Measurements from ENCODE around the gene DNAH5. TPM values are rescaled to one million over a fixed set of nuclear protein-coding genes. Genes with fewer than 3 reads are reported as not detected.

The DNAH5 gene
- total RNA-seq, 1 experiment from 2014 or later = 0.11 TPM

DNA sequence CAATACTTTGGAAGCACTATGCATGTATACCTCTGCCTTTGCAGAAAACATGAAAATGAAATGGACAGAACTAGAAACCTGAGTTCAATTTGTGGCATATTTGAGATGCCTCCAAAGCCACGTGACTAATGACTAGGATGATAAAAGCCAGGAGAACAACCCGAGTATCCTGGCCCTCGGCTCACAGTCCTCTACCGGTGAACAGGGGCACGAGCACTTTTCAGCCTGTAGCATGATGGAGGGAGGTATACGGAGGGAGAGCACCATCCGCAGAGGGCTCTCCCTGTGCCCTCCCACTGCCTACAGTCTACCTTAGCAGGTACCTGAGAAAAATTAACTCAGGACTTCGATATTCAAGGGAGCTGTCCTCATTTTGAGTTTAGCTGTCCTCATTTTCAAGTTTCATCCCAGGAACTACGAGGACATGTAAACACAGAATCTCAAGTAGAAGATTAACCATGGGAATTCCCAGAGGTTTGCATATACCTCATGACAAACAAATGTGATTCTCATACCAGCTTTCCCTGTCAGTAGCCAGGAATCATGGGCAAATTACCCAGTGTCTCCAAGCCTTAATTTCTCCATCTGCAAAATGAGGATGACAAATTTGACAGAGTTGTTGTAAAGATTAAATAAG lies 249.3 kb downstream of the DNAH5 start:
- DNase-seq (ENCODE audit: low read depth, low spot score) = no peak
- in situ Hi-C loops (cut with HindIII; ENCODE audit: low pct_unique_long_range_greater_than_20kb, low sequenced_read_pairs) = no loop called here

DNA sequence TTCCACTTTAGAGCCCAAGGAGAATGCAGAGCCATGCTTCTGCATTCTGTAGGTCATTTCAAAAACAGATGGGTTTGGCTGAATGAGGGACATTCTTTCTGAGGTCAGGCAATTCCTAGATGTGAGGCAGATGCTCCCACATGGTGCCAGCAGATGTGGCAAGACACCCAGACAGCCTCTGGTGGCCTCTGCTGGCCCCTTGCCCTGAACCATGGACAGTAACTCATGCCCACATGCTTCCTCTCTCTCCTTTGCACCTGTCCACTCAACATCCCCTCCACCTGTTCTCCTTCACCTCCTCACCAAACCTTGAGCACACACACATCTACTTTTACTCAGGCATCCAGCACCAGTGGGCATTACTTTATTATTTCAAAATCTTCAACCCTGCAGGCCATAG lies 252.3 kb downstream of the DNAH5 start:
- in situ Hi-C loops (cut with HindIII; ENCODE audit: low pct_unique_long_range_greater_than_20kb, low sequenced_read_pairs) = no loop called here
- no peak for DNase-seq (ENCODE audit: low read depth, low spot score)

DNA sequence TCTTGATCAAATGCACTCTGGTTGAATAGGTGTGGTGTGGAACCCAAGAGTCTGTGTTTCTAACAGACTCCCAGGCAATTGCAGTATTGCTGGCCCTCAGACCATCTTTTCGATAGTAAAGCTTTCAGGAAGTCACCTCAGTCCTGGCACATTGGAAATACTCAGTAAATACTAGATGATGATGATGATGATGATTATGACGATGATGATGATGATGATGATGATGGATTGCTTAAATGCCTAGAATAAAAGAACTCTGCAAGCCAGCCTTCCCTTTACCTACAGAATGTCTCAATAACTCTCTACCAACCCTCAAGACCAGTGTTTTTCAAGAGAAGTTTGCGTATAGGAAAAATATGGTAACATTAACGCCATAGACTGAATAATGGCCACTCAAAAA lies 268.0 kb downstream of the DNAH5 start:
- DNase-seq (ENCODE audit: low read depth, low spot score) = no peak
- in situ Hi-C loops (cut with HindIII; ENCODE audit: low pct_unique_long_range_greater_than_20kb, low sequenced_read_pairs) = no loop called here

DNA sequence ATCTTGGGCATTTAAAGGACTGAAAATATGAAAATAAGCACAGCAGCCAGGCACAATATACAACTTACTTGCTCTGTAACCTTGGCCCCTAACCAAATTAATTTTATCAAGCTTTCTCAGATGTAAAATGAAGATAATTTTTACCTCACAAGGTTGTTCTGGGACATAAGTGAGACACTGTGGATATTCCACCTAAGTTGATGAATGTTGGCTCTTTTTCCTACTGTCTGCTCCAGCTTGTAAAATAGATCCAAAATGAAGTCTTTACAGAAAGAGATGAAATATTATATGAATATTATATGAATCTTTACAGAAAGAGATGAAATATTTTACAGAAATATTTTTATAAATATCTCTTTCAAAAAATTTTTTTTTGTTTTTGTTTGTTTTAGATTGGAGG lies 270.1 kb downstream of the DNAH5 start:
- in situ Hi-C loops (cut with HindIII; ENCODE audit: low pct_unique_long_range_greater_than_20kb, low sequenced_read_pairs) = no loop called here
- DNase-seq (ENCODE audit: low read depth, low spot score) = no peak

DNA sequence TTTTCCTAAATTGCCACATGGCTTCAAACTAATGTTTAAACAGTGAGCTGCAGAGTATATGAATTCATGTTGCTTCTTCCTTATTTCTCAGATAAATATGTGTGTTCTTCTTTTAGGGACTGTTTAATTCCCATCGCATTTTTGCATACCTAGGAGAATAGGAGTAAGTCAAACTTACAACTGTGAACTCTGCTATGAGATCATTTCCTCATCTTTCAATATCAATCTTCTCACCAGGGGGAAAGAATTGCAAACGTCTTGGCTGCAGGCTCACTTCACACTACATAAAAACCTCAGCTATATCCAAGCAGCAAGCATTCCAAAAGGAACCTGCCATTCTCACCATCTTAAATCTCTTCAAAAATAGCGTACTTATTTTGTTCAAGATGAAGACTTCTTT lies 271.0 kb downstream of the DNAH5 start:
- no peak for DNase-seq (ENCODE audit: low read depth, low spot score)
- in situ Hi-C loops (cut with HindIII; ENCODE audit: low pct_unique_long_range_greater_than_20kb, low sequenced_read_pairs) = no loop called here

DNA sequence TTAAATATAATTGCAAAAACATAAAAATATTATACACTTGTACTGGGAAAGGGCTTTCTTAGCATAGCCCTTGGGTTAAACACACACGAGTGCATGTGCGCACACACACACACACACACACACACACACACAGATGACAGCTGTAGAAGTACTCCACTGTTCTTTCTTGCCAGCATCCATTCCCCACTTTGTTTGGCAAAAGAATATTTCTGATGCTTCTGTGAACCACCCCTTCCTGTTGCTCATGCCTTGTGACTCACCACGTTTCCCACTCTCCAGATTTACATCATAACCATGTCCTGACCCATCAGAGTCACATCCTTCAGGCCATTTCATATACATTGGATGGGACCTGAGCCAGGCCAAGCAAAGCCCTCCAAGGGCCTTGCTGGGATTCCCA lies 280.1 kb downstream of the DNAH5 start:
- in situ Hi-C loops (cut with HindIII; ENCODE audit: low pct_unique_long_range_greater_than_20kb, low sequenced_read_pairs) = no loop called here
- DNase-seq (ENCODE audit: low read depth, low spot score) = peak; percentile 17

DNA sequence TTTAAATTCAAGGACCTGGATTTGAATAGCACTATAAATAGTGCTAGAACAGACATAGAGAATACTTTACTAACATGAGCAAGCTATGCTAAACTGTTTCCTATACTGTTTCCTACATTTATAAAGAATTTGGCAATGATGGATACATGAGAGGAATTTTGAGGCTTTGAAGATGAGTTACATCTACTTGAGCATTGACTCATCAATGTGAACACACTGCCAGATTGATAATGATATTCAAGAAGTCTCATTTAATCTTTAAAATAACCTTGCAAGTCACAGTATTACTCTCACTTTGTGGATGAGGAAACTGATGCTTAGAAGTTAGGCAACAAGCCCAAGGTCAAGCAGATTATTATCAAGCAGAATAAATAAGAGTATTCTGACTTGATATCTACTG lies 281.9 kb downstream of the DNAH5 start:
- in situ Hi-C loops (cut with HindIII; ENCODE audit: low pct_unique_long_range_greater_than_20kb, low sequenced_read_pairs) = no loop called here
- no peak for DNase-seq (ENCODE audit: low read depth, low spot score)

DNA sequence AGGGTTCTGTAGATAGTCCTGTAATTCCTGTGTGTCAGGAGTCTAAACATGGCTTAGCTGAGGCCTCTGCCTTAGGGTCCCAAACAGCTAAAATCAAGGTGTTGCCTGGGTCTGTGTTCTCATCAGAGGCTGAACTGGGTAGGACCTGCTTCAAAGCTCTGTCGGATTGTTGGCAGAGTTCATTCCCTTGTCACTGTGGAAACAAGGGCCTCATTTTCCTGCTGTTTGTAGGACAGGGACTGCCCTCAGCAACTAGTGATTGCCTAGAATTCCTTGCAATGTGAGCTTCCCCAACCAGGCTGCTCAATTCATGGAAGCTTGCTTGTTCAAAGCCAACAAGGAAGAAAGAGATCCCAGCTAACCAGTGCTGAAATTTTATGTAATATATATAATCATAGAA lies 283.2 kb downstream of the DNAH5 start:
- in situ Hi-C loops (cut with HindIII; ENCODE audit: low pct_unique_long_range_greater_than_20kb, low sequenced_read_pairs) = no loop called here
- DNase-seq (ENCODE audit: low read depth, low spot score) = no peak

DNA sequence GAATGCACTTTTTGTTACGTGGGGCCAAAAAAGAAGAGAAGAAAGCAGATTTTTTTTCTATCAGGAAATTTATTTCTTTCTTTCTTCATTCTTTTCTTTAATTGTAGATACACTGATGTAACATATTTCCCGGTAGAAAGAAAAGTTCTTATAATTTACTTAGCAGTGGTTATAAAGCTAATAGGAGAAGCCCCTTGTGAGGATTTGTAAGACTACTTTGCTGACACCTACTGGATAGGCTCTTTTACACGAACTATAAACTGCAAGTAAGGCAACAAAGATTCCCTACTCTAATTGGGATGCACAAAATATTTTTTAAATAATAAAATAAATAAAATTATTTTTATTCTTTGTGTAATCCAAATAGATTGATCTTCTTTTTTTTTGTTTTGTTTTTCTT lies 284.4 kb downstream of the DNAH5 start:
- DNase-seq (ENCODE audit: low read depth, low spot score) = peak; percentile 36
- in situ Hi-C loops (cut with HindIII; ENCODE audit: low pct_unique_long_range_greater_than_20kb, low sequenced_read_pairs) = no loop called here

DNA sequence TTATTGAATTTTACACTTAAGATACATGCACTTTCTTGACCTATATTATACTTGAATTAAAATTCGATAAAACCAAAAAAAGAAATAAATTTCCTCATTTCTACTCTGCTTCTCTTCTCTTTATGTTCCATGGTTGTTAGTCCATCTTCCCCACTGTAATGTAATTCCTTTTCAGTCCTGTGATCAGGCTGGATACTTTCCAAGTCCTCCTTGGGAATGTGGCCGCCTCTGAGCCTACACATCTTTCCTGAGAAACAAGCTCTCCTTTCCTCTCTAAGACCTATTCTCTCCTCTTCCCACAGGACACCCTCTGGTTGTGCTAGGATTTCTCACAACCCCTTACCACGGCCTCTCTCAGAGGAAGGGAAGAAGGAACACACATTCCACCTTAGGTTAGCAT lies 285.1 kb downstream of the DNAH5 start:
- in situ Hi-C loops (cut with HindIII; ENCODE audit: low pct_unique_long_range_greater_than_20kb, low sequenced_read_pairs) = no loop called here
- DNase-seq (ENCODE audit: low read depth, low spot score) = no peak

DNA sequence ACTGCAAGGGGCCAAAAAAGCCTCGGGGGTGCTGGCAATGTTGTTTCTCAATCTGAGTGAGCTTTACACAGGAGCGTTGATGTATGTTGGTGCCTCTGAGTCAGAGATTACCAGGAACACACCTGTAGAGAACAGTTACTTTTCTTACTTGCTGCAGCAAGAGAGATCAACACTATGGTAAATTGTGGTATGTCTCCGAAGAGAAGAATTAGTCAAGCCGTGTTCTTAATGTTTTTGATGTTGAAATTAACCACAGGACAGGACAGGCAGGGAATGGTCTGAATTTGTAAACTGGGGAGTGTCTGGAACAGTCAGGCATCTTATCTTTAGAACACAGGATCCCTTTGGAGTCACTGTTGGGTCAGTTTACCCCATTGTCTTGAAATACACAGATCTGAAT lies 285.7 kb downstream of the DNAH5 start:
- in situ Hi-C loops (cut with HindIII; ENCODE audit: low pct_unique_long_range_greater_than_20kb, low sequenced_read_pairs) = no loop called here
- DNase-seq (ENCODE audit: low read depth, low spot score) = no peak

DNA sequence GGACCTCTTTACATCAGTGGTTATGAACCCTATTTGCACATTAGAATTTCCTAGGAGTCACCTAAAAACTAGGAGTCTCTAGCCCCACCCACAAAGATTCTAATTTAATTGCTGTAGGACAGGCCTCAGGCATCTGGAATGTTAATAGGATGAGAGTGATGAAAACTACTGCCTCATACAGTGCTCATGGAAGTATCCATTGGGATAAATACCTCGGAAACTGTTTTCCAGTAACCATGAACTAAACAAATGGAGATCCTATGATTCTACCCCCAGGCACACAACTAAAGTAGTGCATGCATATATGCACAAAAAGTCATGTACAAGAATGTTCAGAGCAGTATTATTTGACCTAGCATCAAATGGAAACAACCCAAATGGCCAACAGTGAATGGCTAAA lies 286.3 kb downstream of the DNAH5 start:
- no peak for DNase-seq (ENCODE audit: low read depth, low spot score)
- in situ Hi-C loops (cut with HindIII; ENCODE audit: low pct_unique_long_range_greater_than_20kb, low sequenced_read_pairs) = no loop called here

DNA sequence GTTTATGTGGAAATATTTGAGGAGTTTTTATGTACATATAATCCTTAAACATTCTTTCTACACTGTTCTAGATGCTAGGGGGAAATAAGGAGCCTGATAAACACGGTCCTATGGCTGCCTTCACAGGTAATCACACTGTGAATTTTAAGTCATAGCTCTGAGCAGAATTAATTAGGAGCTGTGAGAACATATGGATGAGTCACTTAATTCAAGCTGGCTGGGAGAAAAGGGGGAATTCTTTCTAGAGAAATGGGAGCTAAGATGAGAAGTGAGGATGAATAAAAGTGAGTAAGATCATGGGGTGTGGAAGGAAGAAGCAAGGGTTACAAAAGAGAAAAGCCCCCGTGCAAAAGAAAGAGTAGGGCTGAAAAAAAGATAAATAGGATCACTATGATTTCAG lies 290.8 kb downstream of the DNAH5 start:
- in situ Hi-C loops (cut with HindIII; ENCODE audit: low pct_unique_long_range_greater_than_20kb, low sequenced_read_pairs) = no loop called here
- no peak for DNase-seq (ENCODE audit: low read depth, low spot score)

DNA sequence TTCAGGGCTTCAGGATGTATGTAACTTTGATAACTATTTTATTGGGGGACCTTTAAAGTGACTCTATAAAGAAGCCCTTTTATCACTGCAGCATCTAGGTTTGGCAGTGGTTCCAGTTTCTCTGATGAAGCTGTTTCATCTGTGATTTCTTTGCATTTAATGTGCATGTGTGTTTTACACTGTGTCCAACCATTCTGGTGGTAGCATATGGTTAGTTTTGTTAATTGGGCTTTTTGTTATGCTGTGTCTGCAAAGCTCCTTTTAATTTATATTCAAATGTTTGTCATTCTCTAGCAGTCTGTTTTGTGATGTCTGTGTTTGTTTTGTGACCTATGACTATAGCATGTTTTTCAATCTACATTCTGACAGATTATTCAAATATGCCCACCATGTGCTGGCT lies 294.8 kb downstream of the DNAH5 start:
- no peak for DNase-seq (ENCODE audit: low read depth, low spot score)
- in situ Hi-C loops (cut with HindIII; ENCODE audit: low pct_unique_long_range_greater_than_20kb, low sequenced_read_pairs) = no loop called here

DNA sequence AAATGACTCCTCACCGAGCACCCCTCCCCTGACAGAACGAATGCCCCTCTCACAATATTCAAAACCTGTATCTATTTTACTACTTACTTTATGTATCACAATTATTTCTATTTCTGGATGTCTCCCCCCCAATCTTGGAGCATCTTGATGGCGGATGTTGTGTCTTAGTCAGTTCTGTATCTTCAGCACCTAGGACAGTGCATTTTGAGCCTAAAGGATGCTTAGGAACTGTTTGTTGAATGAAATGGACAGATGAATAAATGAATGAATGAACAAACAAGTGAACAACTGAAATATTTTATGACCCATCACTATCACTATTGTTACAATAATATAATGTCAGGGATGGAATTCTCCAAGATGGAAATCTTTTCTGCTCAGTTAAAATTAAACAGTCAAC lies 295.7 kb downstream of the DNAH5 start:
- in situ Hi-C loops (cut with HindIII; ENCODE audit: low pct_unique_long_range_greater_than_20kb, low sequenced_read_pairs) = no loop called here
- no peak for DNase-seq (ENCODE audit: low read depth, low spot score)

DNA sequence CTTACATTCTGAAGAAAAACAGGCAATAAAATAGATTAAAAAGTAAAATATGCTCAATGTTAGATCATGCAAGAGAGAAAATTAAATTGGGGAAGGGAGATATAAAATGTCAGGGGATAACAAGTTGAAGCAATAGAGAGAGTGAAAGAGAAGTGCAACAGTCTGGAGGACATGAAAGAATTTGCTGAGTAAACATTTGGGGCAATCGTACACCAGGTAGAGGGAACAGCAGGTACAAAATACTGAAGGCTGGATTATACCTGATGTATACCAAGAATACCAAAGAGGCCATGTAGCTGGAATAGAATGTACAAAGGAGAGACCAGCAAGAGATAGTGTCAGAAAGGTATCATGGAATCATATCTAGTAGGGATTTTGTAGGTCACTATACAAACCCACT lies 300.8 kb downstream of the DNAH5 start:
- no peak for DNase-seq (ENCODE audit: low read depth, low spot score)
- in situ Hi-C loops (cut with HindIII; ENCODE audit: low pct_unique_long_range_greater_than_20kb, low sequenced_read_pairs) = no loop called here

DNA sequence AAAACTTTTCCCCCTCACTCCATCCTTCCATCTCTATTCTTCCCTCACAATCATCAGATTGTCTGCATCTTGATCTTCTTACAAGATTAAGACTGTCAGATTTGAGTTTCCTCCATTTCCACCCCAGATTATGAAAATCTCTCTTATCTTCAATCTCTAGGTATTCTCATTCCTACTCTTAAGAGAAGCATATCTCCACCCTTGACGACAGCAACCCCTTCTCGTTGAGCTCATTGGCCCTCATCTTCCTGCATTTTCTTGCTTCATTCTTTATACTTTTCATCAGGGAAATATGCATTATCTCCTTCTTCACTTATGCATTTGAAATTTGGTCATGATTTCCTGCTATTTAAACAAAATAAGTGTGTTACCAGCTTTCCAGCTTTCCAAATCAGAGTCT lies 301.3 kb downstream of the DNAH5 start:
- DNase-seq (ENCODE audit: low read depth, low spot score) = no peak
- in situ Hi-C loops (cut with HindIII; ENCODE audit: low pct_unique_long_range_greater_than_20kb, low sequenced_read_pairs) = no loop called here

All from SK-MEL-5 (cell line).